Stimulated activated CD8-positive, alpha-beta memory T cell treated with anti-CD3 and anti-CD28 coated beads, Interleukin-7, amount 100 ng/mL, for 24 hours (primary cell): ENCODE results near the gene FBXO7.

Source experiments
- DNase-seq: peaks from one replicate; pipeline ENCODE4 v3.0.0-alpha.2; 2020; ENCODE audit warnings: low read depth

The FBXO7 gene

GRCh38 chr22:32531931-32532819, 57.6 kb downstream of the FBXO7 start:
- no peak for DNase-seq

DNA sequence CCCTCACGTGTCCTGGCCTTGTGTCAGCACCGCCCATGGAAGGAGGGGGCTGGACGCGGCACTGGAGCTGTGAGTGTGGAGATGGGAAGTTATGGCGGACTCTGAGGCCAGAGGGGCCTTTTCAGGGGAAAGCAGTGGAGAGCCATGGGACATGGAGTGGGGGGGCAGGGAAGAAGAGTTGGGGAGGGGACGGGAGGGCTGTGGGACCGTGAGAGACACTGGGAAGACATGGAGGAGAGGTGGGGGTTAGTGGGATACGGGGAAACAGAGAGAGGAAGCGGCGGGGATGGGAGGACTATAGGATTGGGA, 58.2 kb downstream of the FBXO7 start:
- DNase-seq: no peak

GRCh38 chr22:32533265-32534111, 58.9 kb downstream of the FBXO7 start:
- no peak for DNase-seq

GRCh38 chr22:32534252-32535235, 59.9 kb downstream of the FBXO7 start:
- DNase-seq: no peak

- no peak for DNase-seq
Measured at GRCh38 chr22:32535531-32536190, 61.0 kb downstream of the FBXO7 start.

GRCh38 chr22:32536352-32536751, 61.7 kb downstream of the FBXO7 start:
- no peak for DNase-seq

DNA sequence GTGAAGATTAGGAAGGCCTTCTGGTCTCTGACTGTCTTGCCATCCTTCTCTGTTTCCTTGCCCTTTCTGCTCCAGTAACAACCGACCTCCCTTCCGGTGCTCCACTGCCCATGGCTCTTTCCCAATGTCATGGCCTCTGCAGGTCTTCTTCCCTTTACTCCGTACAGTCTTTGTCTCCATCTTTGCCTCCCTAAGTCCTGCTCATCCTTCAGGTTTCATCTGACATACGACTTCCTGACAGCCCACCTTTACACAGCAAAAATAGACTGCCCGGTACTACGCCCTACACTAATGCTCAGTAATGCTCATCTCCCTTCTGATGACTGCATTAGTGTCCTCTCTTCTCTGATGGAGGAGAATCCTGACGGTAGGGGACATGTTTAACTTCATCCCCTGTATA, 63.9 kb downstream of the FBXO7 start:
- no peak for DNase-seq

DNA sequence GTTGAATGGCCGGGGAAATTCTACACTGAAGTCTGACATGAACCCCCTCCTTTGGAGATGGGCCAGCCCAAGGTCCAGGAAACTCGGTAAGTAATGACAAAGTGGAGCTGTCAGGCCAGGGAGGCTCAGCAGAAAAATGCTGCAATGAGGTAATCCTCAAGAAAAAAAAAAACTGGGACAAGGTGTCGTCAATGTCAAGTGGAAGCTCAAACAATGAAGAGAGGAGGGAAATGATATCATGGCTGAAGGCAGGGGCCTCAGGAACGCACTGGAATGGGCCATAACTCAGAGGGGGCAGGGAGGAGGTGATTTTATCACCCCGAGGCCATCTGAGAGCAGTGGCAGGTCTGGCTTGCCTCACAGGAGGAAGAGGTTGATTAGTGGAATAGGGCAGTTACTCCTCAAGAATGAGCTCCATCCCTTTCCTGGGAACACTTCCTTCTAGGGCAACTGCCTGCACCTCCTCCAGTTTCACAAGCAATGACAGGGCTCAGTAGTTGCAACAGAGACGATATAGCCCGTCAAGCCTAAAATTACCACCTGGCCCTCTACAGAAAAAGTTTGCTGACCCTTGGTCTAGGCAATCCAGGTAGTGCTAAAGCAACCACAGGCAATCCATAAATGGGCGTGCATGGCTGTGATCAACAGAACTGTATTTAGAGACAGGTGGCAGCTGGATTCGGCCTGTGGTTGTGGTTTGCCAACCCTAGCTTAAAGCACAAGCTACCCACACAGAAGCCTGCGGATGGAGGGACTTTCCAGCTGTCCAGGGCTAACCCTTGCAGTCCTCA, 65.2 kb downstream of the FBXO7 start:
- DNase-seq: no peak

- no peak for DNase-seq
Measured at GRCh38 chr22:32541481-32541880, 66.9 kb downstream of the FBXO7 start.

DNA sequence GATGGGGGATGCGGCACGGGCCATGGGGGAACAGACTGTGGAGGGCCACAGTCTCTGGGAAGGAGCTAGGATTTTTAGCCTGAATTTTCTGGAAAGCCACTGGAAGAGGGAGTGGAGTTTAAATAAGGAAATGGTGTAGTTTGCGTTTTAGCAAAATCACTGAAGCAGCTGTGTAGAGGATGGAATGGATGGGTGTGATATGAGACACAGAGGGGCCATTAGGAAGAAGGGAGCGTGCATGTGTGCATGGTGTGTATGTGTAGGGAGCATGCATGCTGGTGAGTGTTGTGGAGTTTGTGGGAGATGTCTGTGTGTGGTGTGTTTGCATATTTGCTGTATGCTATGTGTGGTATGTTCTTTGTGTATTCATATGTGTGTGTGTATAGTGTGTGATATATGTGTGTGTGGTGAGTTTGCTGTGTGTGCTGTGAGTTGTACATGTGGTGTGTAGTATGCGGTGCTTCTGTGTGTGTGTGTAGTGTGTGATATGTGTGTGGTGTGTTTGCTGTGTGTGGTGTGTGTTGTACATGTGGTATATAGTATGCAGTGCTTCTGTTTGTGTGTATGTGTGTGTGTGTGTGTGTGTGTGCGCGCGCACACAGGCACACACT, 67.6 kb downstream of the FBXO7 start:
- DNase-seq: no peak

DNA sequence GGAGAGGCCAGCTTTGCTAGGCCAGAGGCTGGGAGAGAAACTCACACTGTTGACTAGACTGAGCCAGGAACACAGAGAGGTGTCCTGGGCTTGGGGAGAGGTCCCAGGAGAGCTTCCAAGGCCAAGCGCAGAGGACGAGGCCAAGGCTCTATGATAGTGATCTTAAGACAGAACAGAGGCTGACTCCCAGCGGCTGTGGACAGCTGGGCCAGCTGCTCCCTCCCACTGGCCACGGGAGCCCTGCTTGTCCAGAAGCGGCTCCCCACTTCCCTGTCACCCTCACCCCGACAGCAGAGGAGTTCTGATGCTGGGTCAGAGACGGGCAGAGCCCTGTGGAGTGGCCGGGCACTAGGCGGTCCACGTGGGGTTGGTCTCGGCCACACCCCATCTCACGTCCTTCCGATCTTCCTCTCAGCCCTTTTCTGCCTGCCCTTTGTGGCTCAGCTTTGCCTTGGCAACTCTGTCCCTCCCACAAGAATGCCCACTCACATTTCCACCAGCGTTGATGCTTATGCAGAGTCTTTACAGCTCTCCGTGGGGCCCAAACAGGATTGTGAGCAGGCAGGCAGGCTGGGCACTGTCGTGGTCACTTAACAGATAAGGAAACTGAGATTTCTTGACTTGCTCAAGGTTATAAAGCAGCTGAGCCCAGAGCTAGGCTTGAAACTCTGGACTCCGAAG, 68.2 kb downstream of the FBXO7 start:
- no peak for DNase-seq

DNA sequence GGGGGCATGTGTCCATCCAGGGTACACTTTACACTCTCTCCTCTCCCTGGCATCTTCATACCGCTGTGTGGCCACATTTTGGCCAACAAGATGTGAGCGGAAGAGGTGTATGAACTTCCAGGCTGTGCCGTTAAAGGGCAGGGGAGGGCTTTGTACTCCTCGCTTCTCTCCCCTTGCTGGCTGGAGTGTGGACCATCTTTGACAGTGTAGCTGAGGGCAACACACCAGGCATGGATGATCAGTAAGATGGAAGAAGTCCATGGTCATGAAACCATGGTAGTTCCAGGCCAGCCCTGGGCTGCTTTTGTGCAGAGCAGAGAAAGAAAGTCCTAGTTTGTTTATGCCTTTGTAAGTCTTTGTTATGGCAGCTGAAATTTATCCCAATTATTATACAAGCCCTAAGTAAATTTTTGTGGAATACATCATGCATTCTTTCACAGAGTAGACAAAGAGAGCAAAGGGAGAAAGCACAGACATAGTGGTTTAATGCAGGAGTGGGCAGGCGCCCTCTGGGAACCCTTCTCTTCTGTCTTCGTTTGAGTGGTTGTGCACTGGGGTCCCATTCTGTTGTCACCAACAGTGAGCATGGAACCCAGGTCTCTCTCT, 70.4 kb downstream of the FBXO7 start:
- DNase-seq: no peak

GRCh38 chr22:32545801-32546200, 71.2 kb downstream of the FBXO7 start:
- no peak for DNase-seq

DNA sequence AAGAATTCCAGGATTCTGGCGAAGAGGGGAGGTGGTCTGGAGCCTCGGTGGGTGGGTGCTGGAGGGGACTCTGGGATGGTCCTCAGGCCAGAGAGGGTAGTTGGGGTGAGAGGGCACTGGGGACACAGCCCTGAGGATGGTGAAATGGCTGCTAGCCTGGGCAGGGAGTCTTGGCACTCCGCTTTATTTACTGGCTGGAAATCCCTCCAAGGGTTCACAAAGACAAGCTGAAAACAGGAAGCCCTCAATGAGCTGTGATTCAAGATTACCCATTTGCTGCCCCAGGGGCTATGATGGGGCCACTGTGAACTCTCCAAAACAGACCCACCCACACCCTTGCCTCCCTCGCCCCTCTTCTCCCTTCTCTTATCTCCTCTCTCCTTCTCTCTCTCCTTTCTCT, 71.9 kb downstream of the FBXO7 start:
- DNase-seq: no peak

- DNase-seq: no peak
Measured at GRCh38 chr22:32546935-32547334, 72.3 kb downstream of the FBXO7 start.

DNA sequence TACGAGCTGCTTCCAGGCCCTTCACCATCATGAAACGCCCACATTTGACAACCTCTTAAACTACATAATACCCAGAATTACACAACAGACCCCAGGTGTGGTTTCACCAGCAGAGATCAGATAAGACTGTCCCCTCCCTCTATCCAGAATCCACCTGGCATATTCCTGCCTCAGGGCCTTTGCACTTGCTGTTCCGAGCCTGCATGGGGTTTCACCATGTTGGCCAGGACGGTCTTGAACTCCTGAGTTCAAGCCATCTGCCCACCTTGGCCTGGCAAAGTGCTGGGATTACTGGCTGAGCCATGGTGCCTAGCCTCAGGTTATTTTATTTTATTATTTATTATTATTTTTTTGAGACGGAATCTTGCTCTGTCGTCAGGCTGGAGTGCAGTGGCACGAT, 73.4 kb downstream of the FBXO7 start:
- DNase-seq: no peak
